Measurements from ENCODE around the gene NME7.
A peak's percentile ranks its signal among the peaks of the same experiment; 100 is the strongest.
"Not testable (repeated sequence)": the region's sequence is repeated elsewhere in the genome, so short reads cannot be mapped to it uniquely, and the experiment has no call there.

Gene NME7

GRCh38 chr1:169342096-169342495, 25.5 kb downstream of the NME7 start:
- not testable (repeated sequence) for DNase-seq (ENCODE audit: low spot score)

GRCh38 chr1:169340882-169341281, 26.7 kb downstream of the NME7 start:
- no peak for DNase-seq (ENCODE audit: low spot score)

- no peak for DNase-seq (ENCODE audit: low spot score)
Observed at GRCh38 chr1:169339773-169340172, 27.8 kb downstream of the NME7 start.

DNA sequence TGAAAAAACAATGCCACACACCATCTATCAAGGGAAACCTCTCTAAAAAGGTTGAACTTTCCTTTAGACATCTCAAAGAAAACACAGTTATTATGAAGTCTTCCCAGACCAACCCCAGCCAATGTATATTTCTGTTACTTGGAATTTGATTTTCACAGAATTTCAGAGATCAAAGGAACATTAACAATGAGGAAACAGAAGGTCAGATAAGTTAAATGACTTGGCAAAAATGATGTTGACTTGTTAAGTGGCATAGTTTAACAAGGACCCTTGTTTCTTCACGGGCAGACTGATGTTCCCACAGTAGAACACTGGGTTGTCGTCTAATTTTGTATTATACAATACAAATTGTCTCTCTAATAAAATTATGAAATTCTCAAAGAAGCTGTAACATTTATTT, 29.0 kb downstream of the NME7 start:
- no peak for DNase-seq (ENCODE audit: low spot score)

- not testable (repeated sequence) for DNase-seq (ENCODE audit: low spot score)
Observed at GRCh38 chr1:169336947-169337715, 30.5 kb downstream of the NME7 start.

GRCh38 chr1:169334727-169335126, 32.9 kb downstream of the NME7 start:
- not testable (repeated sequence) for DNase-seq (ENCODE audit: low spot score)

- DNase-seq (ENCODE audit: low spot score), result no peak
Observed at GRCh38 chr1:169330927-169331326, 36.7 kb downstream of the NME7 start.

DNA sequence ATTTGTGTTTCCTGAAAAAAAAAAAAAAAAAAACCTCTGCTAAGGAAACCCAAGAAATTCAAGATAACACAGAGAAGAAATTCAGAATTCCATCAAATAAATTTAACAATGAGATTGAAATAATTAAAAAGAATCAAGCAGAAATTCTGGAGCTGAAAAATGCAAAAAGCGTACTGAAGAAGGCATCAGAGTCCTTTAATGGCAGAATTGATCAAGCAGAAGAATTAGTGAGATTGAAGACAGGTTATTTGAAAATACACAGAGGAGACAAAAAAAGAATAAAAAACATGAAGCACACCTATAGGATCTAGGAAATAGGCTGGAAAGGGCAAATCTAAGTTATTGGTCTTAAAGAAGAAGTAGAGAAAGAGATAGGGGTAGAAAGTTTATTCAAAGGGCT, 38.2 kb downstream of the NME7 start:
- DNase-seq (ENCODE audit: low spot score), result no peak

- no peak for DNase-seq (ENCODE audit: low spot score)
Observed at GRCh38 chr1:169327875-169328274, 39.7 kb downstream of the NME7 start.

DNA sequence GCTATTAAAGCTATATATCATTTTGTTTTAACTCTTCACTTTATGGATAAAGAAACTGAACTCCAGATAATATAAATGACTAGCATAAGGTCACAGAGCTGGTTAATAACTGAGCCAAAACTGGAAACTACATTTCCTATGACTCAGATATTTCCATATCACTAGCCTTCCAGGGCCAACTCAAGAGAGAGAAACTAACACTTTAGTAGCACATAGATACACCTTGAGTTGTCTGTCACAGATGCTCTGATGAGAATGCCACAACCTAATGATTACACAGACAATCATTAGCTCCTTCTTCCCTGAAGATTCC, 40.7 kb downstream of the NME7 start:
- DNase-seq (ENCODE audit: low spot score), result peak; percentile 9

GRCh38 chr1:169326261-169326955, 41.2 kb downstream of the NME7 start:
- DNase-seq (ENCODE audit: low spot score), result no peak

DNA sequence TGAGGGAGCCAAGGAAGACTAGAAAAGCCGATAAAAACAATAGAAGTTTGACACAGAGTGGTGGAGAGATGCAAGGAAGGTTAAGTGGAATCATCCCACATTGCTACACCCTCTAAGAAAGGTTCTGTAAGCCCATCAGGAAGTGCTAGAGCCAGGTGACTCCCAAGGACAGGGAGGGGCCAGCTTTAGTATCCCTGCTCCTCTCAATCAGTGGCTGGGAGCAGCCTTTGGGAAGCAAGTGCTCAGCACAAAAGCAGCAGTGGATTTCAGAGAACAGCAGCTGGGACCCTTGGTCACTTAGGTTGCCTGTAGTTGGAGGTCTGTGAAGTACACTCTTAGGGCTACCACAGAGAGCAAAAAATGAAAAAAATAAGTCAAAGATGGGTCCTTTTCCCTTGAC, 42.5 kb downstream of the NME7 start:
- DNase-seq (ENCODE audit: low spot score), result no peak

GRCh38 chr1:169322138-169322537, 45.5 kb downstream of the NME7 start:
- DNase-seq (ENCODE audit: low spot score), result no peak

DNA sequence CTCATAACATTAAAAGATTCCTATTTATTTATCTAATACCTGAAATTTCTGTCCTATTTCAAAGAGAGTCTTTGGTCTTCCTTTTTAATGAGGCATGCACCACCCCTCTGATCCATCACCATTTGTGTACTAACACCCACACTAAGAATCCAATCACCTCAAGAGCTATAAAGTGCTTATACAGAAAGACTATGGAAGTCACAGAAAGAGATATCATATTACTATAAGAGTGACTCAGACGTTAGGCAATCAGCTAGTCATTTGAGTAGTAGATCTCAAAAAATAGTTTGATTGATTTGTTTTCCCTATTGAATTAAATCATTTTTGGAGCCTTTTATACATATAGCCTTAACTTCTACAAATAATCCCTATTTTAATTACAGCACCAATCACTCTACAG, 46.1 kb downstream of the NME7 start:
- DNase-seq (ENCODE audit: low spot score), result peak; percentile 12

DNA sequence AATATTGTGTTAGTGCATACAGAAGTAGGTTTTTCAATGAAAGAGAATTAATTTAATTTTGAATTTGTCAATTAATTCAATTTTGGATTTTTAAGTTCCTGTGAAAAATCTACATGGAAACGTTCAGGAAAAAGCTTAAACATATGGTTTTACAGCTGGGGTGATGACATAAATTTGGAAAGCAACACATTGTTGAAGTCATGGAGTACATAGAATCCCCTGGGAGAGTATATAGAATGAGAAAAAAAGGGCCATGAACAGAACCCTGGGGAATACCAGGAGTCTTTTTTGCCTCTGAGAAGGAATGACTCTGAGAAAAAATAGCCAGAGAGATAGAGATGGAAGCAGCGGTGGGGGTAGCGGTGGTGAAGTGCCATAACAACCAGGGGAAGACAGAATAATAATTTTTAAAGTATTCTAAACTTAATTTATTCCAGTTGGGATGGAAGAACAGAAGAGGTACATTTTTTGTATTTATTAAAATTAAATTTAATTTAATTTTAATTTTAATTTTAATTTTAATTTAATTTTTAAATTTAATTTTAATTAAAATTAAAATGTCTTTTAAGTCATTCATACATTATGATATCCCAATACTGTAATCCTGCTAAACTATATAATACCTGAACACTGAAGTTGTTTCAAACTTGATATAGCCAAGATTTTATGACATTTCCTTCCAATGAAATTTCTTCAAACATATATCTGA, 48.9 kb downstream of the NME7 start:
- DNase-seq (ENCODE audit: low spot score), result no peak

DNA sequence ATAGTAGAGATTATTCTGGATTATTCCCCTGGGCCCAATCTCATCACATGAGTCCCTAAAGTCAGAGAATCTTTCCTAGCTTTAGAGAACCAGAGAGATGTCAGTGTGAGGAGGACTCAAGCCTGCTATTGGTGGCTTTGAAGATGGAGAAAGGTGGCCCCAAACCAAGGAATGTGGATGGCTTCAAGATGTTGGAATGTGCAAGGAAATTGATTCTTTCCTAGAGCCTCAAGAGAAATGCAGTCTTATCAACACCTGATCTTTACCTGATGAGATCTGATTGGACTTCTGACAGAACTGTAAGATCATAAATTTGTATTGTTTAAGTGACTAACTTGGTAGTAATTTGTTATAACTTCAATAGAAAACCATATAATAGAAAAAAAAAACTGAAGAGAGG, 51.0 kb downstream of the NME7 start:
- DNase-seq (ENCODE audit: low spot score), result no peak

GRCh38 chr1:169312084-169312954, 55.3 kb downstream of the NME7 start:
- peak; percentile 77 for DNase-seq (ENCODE audit: low spot score)

DNA sequence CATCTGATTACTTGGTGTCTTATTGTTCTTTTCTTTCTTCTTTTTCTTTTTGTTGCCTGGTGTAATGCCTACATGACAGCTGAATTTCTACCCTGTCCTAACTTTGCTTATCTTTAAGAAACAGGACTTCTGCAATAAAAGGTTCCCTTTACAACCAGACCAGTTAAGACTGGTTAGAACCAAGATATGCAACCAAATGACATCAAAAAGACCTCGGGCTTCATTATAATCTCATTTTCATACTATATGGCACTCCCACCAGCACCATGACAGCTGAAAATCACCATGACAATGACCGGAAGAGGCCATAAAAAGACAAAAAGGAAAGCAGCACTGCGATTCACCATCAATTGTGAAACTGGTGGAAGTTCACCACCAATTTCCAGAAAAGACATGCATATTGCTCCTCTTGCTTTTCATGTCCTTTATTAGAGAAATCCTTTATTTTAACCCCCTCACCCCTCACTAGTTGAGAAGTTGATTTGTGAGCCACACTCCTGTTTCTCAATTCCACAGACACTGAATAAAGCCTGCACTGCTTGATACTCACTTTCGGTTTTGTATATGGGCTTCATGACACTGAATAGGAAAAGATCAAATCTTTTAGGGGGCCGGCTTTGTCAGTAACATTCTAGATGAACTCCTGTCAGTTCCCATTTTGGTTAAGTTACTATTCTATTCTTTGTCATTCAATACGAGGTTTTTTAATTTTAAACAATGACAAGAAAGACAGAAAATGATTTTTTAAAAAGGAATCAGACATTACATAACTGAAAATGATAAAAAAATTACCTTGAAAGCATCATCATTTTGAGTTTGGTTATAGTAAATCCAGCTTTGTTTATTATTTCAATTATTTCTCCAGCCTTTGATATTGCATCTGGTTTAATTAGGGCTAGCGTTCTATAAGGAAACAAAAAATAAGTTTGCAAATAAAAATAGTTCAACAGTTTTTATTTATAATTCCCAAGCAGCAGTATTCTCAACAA, 58.1 kb downstream of the NME7 start:
- no peak for DNase-seq (ENCODE audit: low spot score)

- no peak for DNase-seq (ENCODE audit: low spot score)
Observed at GRCh38 chr1:169308313-169309039, 59.1 kb downstream of the NME7 start.

- no peak for DNase-seq (ENCODE audit: low spot score)
Observed at GRCh38 chr1:169307176-169307575, 60.4 kb downstream of the NME7 start.
